ENCODE results near the gene SLC9A1. TPM values are rescaled to one million over a fixed set of nuclear protein-coding genes. Genes with fewer than 3 reads are reported as not detected.

SLC9A1 gene
- total RNA-seq, 1 experiment from 2014 or later = 21.7 TPM

DNA sequence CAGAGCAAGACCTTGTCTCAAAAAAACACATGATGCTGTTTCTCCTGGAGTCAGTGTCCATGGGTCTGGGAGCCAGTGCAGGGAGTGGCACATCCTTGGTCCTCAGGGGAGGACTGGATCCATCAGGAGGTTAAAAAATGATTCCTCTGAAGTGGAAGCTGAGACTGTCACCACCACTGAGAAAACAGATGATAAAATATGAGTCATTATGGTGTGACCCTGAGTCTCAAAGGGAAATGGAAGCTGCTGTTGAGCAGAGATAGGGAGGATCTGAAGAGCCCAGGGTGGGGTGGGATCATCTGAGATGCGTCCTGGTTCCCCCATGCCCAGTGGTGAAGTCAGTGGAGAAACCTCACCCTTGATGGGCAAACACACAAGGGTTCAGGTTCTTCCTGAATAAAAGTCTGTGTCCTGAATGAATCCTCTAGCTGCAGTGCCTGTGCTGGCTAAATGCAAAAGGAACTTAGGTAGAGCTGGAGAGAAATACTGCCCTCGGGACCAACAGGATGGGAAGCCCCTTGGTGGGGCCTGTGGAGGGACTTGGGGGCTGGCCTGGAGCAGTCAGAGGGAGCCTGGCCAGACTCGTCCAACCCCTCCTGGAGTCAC lies 80.6 kb downstream of the SLC9A1 start:
- no peak overlapping the region for H3K4me3 ChIP-seq (replicated peaks in 1 of 2; ENCODE audit: low read depth in 1 of 2, low read length in 2 of 2)
- no TSS peak for BruUV-seq (replicated peaks)
- no peaks in the 10 kb centered on the region for H3K79me2 ChIP-seq (ENCODE audit: insufficient read depth, low read length)
- H3K9ac ChIP-seq (ENCODE audit: low read length) = no peak overlapping the region
- H3K9me2 ChIP-seq (ENCODE audit: insufficient read depth) = no peaks in the 10 kb centered on the region
- H3K4me1 ChIP-seq (ENCODE audit: control insufficient read depth in 1 of 2, insufficient read depth in 2 of 2, low read length in 2 of 2) = peaks cover 8 to 12% of the 10 kb centered on the region in 2 experiments
- H3K27me3 ChIP-seq (ENCODE audit: insufficient read depth, low read length) = no peaks in the 10 kb centered on the region
- DNase-seq (ENCODE audit: low read depth, low spot score) = no peak
- H3K4me2 ChIP-seq (ENCODE audit: low read length) = peak overlapping the region; percentile 36; the same call in 1 of the 2 replicates
- intact Hi-C loops (cut with micrococcal nuclease) = no loop called here
- RAD21 ChIA-PET (ENCODE audit: low non-redundant PET in 1 of 2, low total read pairs in 2 of 2, uncharacterized antibody in 2 of 2, unreplicated experiment in 2 of 2) = no interaction called here
- no peak for TF ChIP-seq CEBPB (IDR thresholded peaks at IDR 0.05; ENCODE audit: low read depth)
- peak; percentile 49 for TF ChIP-seq FOSL1 (IDR thresholded peaks at IDR 0.05; ENCODE audit: low read depth)
- no peaks in the 10 kb centered on the region for H3K36me3 ChIP-seq (ENCODE audit: control insufficient read depth in 1 of 2, insufficient read depth in 2 of 2, low read length in 2 of 2)
- H4K20me1 ChIP-seq (ENCODE audit: insufficient read depth) = no peaks in the 10 kb centered on the region
- CTCF ChIA-PET = interaction anchor here (1.9 kb wide), 1 partner anchor 23 kb away, joined by 4 read pairs; no protein-coding TSS in a partner anchor
- H2AFZ ChIP-seq (ENCODE audit: low read depth, low read length, poor library complexity, severe bottlenecking) = no peak overlapping the region
- no peak overlapping the region for H3K27ac ChIP-seq (ENCODE audit: low read depth, low read length)
- peak; percentile 60 for ATAC-seq
- H3K9me3 ChIP-seq (ENCODE audit: control insufficient read depth in 1 of 2, insufficient read depth in 1 of 2, low read depth in 1 of 2, low read length in 2 of 2) = no peaks in the 10 kb centered on the region
- POLR2A ChIA-PET = no interaction called here

DNA sequence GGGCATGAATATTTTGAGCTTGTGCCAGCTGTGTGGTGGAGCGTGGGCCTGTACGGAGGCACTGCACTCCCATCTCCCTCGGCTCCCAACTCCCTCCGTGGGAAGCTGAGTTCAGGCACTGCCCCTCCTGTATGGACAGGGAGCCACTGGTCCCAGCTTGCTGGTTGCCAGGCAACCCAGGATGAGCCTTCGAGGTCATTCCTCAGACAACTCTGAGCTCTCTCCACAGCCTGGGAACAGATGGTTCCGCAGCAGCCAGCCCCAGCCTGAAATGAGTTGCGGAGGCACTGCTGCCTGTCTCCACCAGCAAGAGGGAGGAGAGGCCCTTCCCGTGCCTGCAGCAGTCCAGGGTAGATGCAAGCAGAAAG lies 83.9 kb downstream of the SLC9A1 start:
- RAD21 ChIA-PET (ENCODE audit: low non-redundant PET in 1 of 2, low total read pairs in 2 of 2, uncharacterized antibody in 2 of 2, unreplicated experiment in 2 of 2) = no interaction called here
- no peaks in the 10 kb centered on the region for H3K36me3 ChIP-seq (ENCODE audit: control insufficient read depth in 1 of 2, insufficient read depth in 2 of 2, low read length in 2 of 2)
- H3K9me3 ChIP-seq (ENCODE audit: control insufficient read depth in 1 of 2, insufficient read depth in 1 of 2, low read depth in 1 of 2, low read length in 2 of 2) = no peaks in the 10 kb centered on the region
- no peaks in the 10 kb centered on the region for H3K9me2 ChIP-seq (ENCODE audit: insufficient read depth)
- H3K27me3 ChIP-seq (ENCODE audit: insufficient read depth, low read length) = no peaks in the 10 kb centered on the region
- H3K9ac ChIP-seq (ENCODE audit: low read length) = no peak overlapping the region
- H3K27ac ChIP-seq (ENCODE audit: low read depth, low read length) = no peak overlapping the region
- no TSS peak for BruUV-seq (replicated peaks)
- TF ChIP-seq ZNF274 (IDR thresholded peaks at IDR 0.05; ENCODE audit: low read depth, low read length) (no peak), TCF7L2 (IDR thresholded peaks at IDR 0.05; ENCODE audit: borderline replicate concordance, extremely low read depth, insufficient read depth, insufficient read length) (no peak)
- CTCF ChIA-PET = interaction anchor here (1.9 kb wide), 1 partner anchor 25 kb away, joined by 13 read pairs; no protein-coding TSS in a partner anchor
- H3K4me3 ChIP-seq (replicated peaks in 1 of 2; ENCODE audit: low read depth in 1 of 2, low read length in 2 of 2) = no peak overlapping the region
- H3K4me1 ChIP-seq (ENCODE audit: control insufficient read depth in 1 of 2, insufficient read depth in 2 of 2, low read length in 2 of 2) = peaks cover 8 to 12% of the 10 kb centered on the region in 2 experiments
- H4K20me1 ChIP-seq (ENCODE audit: insufficient read depth) = no peaks in the 10 kb centered on the region
- no peak overlapping the region for H3K4me2 ChIP-seq (ENCODE audit: low read length)
- H2AFZ ChIP-seq (ENCODE audit: low read depth, low read length, poor library complexity, severe bottlenecking) = no peak overlapping the region
- DNase-seq (ENCODE audit: low read depth, low spot score) (no peak), ATAC-seq (no peak)
- H3K79me2 ChIP-seq (ENCODE audit: insufficient read depth, low read length) = no peaks in the 10 kb centered on the region
- intact Hi-C loops (cut with micrococcal nuclease) = no loop called here
- POLR2A ChIA-PET = interaction anchor here (0.6 kb wide), 1 partner anchor 1234 kb away, joined by 3 read pairs; no protein-coding TSS in a partner anchor
